NB4 (cell line): ENCODE data around the gene CACNA1D.

Experiments
- TF ChIP-seq, protein P1 (sequence below): IDR thresholded peaks from 2 replicates; pipeline ENCODE4 v1.6.1; 2011; ENCODE audit warnings: low read depth, low read length
- TF ChIP-seq, protein P2 (sequence below): IDR thresholded peaks from one replicate; pipeline ENCODE4 v1.5.1; 2012; ENCODE audit warnings: low read depth, low read length

DNA sequence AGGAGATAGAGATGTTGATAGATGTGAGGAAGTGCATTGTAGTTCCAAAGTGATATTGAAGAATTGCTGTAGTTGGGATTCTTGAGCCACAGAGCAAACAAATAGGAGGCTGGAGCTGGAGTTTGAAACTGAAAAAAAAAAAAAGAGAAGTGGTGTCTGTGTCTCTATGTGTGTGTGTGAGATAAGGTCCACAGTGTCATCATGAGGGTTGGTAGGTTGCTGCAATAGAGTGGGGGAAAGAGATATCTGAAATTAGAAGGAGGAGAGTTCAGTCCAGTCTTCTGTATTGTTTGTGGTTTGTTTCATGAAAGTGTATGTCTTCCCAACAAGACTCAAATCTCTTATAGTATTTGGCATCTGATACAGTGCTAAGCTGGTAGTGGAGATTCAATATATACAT, 37.3 kb upstream of the CACNA1D start:
- TF ChIP-seq, protein P1, sequence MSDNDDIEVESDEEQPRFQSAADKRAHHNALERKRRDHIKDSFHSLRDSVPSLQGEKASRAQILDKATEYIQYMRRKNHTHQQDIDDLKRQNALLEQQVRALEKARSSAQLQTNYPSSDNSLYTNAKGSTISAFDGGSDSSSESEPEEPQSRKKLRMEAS, result no peak
- TF ChIP-seq, protein P2, sequence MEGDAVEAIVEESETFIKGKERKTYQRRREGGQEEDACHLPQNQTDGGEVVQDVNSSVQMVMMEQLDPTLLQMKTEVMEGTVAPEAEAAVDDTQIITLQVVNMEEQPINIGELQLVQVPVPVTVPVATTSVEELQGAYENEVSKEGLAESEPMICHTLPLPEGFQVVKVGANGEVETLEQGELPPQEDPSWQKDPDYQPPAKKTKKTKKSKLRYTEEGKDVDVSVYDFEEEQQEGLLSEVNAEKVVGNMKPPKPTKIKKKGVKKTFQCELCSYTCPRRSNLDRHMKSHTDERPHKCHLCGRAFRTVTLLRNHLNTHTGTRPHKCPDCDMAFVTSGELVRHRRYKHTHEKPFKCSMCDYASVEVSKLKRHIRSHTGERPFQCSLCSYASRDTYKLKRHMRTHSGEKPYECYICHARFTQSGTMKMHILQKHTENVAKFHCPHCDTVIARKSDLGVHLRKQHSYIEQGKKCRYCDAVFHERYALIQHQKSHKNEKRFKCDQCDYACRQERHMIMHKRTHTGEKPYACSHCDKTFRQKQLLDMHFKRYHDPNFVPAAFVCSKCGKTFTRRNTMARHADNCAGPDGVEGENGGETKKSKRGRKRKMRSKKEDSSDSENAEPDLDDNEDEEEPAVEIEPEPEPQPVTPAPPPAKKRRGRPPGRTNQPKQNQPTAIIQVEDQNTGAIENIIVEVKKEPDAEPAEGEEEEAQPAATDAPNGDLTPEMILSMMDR, result no peak
